ENCODE data around the gene PITPNC1. TPM values are rescaled to one million over a fixed set of nuclear protein-coding genes. Genes with fewer than 3 reads are reported as not detected.

PITPNC1 gene
- total RNA-seq, 4 donors from 2014 or later = 1.6 to 6.0 (median 3.2) TPM

DNA sequence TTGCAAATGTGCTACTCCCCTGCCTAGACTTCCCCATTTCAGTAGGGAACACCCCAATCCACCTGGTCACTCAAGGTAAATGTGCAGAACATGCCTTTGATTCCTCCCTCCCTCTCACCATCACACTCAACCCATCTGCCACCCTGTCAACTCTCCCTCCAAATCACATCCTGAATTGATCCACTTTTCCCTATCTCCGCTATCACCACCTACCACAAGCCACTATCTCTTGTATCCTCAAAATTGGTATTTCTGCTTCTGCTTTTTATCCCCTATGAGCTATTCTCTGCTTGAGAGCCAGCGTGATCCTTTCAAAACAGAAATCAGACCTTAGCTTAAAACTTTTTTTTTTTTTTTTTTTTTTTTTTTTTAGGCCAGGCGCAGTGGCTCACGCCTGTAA lies 335.3 kb downstream of the PITPNC1 start:
- 92% methylated on average over 4 of the region's 4 CpGs for WGBS
- Histone ChIP-seq H3K27me3 (no peaks in the 10 kb centered on the region), H3K27ac (no peak overlapping the region), H3K4me3 (no peak overlapping the region), H3K4me1 (peaks cover 5% of the 10 kb centered on the region), H3K36me3 (no peaks in the 10 kb centered on the region), H3K9me3 (no peaks in the 10 kb centered on the region)
- no peak for DNase-seq (ENCODE audit: low spot score in 2 of 2)
- no peak for TF ChIP-seq POLR2A (IDR thresholded peaks at IDR 0.05)
- TF ChIP-seq, protein P1, sequence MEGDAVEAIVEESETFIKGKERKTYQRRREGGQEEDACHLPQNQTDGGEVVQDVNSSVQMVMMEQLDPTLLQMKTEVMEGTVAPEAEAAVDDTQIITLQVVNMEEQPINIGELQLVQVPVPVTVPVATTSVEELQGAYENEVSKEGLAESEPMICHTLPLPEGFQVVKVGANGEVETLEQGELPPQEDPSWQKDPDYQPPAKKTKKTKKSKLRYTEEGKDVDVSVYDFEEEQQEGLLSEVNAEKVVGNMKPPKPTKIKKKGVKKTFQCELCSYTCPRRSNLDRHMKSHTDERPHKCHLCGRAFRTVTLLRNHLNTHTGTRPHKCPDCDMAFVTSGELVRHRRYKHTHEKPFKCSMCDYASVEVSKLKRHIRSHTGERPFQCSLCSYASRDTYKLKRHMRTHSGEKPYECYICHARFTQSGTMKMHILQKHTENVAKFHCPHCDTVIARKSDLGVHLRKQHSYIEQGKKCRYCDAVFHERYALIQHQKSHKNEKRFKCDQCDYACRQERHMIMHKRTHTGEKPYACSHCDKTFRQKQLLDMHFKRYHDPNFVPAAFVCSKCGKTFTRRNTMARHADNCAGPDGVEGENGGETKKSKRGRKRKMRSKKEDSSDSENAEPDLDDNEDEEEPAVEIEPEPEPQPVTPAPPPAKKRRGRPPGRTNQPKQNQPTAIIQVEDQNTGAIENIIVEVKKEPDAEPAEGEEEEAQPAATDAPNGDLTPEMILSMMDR (IDR thresholded peaks at IDR 0.05) = no peak
- TF ChIP-seq POLR2AphosphoS5 (IDR thresholded peaks at IDR 0.05) = no peak
- no peak for TF ChIP-seq EP300 (IDR thresholded peaks at IDR 0.05)

DNA sequence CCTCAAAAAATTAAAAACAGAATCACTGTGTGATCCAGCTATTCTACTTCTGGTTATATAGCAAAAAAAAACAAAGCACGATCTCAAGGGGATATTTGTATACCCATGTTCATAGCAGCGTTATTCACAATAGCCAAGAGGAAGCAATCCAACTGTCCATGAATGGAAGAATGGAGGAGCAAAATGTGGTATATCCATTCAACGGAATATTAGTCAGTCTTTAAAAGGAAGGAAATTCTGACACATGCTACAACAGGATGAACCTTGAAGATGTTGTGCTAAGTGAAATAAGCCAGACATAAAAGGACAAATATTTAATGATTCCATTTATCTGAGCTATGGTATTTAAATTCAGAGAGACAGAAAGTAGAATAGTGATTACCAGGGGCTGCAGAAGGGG lies 336.1 kb downstream of the PITPNC1 start:
- Histone ChIP-seq H3K4me1 (peaks cover 5% of the 10 kb centered on the region), H3K9me3 (no peaks in the 10 kb centered on the region), H3K27ac (no peak overlapping the region), H3K4me3 (no peak overlapping the region), H3K27me3 (no peaks in the 10 kb centered on the region), H3K36me3 (no peaks in the 10 kb centered on the region)
- WGBS = 87% methylated on average over 3 of the region's 3 CpGs
- no peak for DNase-seq (ENCODE audit: low spot score in 2 of 2)
- TF ChIP-seq POLR2AphosphoS5 (IDR thresholded peaks at IDR 0.05) = no peak
- no peak for TF ChIP-seq EP300 (IDR thresholded peaks at IDR 0.05)
- TF ChIP-seq POLR2A (IDR thresholded peaks at IDR 0.05) = no peak
- TF ChIP-seq, protein P1 (IDR thresholded peaks at IDR 0.05) = no peak

DNA sequence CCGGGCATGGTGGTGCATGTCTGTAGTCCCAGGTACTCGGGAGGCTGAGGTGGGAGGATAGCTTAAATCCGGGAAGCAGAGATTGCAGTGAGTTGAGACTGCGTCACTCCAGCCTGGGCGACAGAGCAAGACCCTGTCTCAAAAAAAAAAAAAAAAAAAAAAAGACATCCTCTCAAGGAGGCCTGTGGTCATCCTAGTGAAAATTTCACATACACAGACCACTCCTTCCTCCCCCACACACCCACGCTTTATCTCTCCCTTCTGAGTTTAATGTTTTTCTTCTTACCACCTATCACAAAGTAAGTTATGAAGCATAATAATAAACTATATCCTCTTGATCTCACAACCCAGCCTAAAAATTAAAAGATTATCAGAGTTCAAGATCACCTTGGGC lies 339.3 kb downstream of the PITPNC1 start:
- 97% methylated on average over 6 of the region's 6 CpGs for WGBS
- Histone ChIP-seq H3K9me3 (no peaks in the 10 kb centered on the region), H3K27me3 (no peaks in the 10 kb centered on the region), H3K27ac (no peak overlapping the region), H3K36me3 (peaks cover 11% of the 10 kb centered on the region), H3K4me3 (no peak overlapping the region), H3K4me1 (peaks cover 23% of the 10 kb centered on the region)
- DNase-seq (ENCODE audit: low spot score in 2 of 2) = no peak
- no peak for TF ChIP-seq POLR2A (IDR thresholded peaks at IDR 0.05)
- no peak for TF ChIP-seq EP300 (IDR thresholded peaks at IDR 0.05)
- TF ChIP-seq POLR2AphosphoS5 (IDR thresholded peaks at IDR 0.05) = no peak
- TF ChIP-seq, protein P1 (IDR thresholded peaks at IDR 0.05) = no peak

DNA sequence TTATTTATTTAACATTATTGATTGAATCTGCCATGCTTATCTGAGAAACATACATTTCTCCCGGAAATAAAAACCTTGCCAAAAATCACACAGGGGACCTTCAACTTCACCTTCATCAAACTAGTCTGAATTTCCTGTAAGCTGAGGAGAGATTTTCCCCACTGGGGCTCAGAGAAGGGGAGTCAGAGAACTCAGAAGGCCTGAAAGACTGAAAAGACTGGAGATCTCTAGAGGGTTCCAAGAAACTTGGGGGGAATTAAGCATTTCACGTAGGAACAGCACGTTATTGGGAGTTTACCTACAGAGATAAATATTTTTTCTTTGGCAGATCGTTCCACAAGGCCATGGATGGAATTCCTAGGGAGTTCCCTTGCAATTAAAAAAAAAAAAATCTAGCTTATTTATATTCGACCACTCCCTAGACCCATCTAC lies 340.1 kb downstream of the PITPNC1 start:
- H3K4me3 ChIP-seq = peak overlapping the region; percentile 98
- no peaks in the 10 kb centered on the region for H3K27me3 ChIP-seq
- WGBS = 1% methylated on average over 5 of the region's 5 CpGs
- H3K36me3 ChIP-seq = peaks cover 19% of the 10 kb centered on the region
- TF ChIP-seq, protein P1 (IDR thresholded peaks at IDR 0.05) = no peak
- TF ChIP-seq POLR2AphosphoS5 (IDR thresholded peaks at IDR 0.05) (no peak), POLR2A (IDR thresholded peaks at IDR 0.05) (no peak), EP300 (IDR thresholded peaks at IDR 0.05) (no peak)
- H3K4me1 ChIP-seq = peaks cover 23% of the 10 kb centered on the region
- H3K9me3 ChIP-seq = no peaks in the 10 kb centered on the region
- H3K27ac ChIP-seq = peak overlapping the region; percentile 98
- no peak for DNase-seq (ENCODE audit: low spot score in 2 of 2)

DNA sequence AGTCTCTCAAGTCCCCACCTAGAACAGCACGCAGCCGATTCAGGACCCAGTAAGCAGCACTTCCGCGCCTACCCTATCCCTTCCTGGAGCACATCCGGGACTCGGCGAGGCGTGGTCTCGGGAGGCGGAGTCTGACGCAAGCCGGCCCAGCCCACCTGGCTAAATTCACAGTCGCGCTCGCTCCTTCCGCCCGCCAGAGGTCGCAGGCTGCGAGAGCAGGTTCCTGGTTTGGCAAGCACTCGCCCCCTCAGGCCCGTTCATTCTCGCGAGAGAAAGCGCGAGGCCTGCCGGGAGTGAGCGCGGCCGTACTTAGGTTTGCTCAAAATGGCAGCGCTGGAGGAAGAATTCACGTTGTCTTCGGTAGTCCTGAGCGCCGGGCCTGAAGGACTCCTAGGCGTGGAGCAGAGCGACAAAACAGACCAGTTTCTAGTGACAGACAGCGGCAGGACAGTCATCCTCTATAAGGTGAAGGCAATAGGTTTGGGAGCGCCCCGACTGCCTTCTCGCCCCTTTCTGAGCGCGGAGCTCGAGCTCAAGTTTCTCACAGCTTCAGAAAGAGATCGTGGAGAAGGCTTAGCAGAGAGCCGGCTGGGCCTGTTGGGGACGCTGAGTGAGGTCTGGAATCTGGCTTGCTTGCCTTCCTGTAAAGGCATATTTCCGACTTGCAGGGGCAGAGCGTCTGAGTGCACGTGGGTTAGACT lies 340.7 kb downstream of the PITPNC1 start, which contains the start of gene NOL11:
Gene NOL11, plus strand, starts transcription at position 313 of the 701 bp plus-strand sequence. Its CDS starts 12 bp downstream, at position 325.
- WGBS = under 1% methylated on average over 45 of the region's 49 CpGs
- H3K27ac ChIP-seq = peak within 1 kb of the TSS; percentile 98

More for the DNA sequence above, 340.7 kb downstream of the PITPNC1 start, which contains the start of gene NOL11:
- H3K9me3 ChIP-seq = no peaks in the 10 kb centered on the region
- peaks cover 23% of the 10 kb centered on the region for H3K4me1 ChIP-seq
- peak; percentile 99 for DNase-seq (ENCODE audit: low spot score in 2 of 2)
- H3K4me3 ChIP-seq = peak within 1 kb of the TSS; percentile 98
- H3K27me3 ChIP-seq = no peaks in the 10 kb centered on the region
- TF ChIP-seq, protein P1 (IDR thresholded peaks at IDR 0.05) = peak; percentile 89 to 98
- TF ChIP-seq EP300 (IDR thresholded peaks at IDR 0.05) (no peak), POLR2A (IDR thresholded peaks at IDR 0.05) (peak; percentile 44 to 74), POLR2AphosphoS5 (IDR thresholded peaks at IDR 0.05) (peak; percentile 46 to 92 (median 87))
- H3K36me3 ChIP-seq = peaks cover 23% of the 10 kb centered on the region

All from suprapubic skin (tissue), 4 donors.